GM21360 (cell line): ENCODE data around the gene AP3B2.

Source experiments
- ATAC-seq: cut with Tn5 transposase; IDR thresholded peaks from one replicate; pipeline ENCODE4 v1.9.1; 2021; ENCODE audit warnings: mild to moderate bottlenecking, moderate library complexity; ENCODE audit not compliant: unreplicated experiment

AP3B2 gene

DNA sequence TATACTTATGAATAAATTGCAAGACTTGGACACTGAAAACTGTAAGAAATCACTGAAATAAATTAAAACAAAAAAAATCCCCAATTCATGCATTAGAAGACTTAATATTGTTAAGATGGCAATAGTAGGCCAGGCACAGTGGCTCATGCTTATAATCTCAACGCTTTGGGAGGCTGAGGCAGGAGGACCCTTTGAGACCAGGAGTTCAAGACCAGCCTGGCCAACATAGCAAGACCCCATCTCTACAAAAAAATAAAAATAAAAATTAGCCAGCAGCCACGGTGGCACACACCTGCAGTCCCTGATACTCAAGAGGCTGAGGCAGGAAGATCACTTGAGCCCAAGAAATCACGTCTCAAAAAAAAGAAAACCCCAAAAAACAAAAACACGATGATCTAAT lies 98.3 kb downstream of the AP3B2 start:
- no peak for ATAC-seq
